ENCODE data around the gene HSFX4. TPM values are rescaled to one million over a fixed set of nuclear protein-coding genes. Genes with fewer than 3 reads are reported as not detected.
"Not testable (repeated sequence)": the region's sequence is repeated elsewhere in the genome, so short reads cannot be mapped to it uniquely, and the experiment has no call there.

HSFX4 gene
- total RNA-seq, 2 donors from 2014 or later = not detected

GRCh38 chrX:149909324-149910177 is 19.8 kb upstream of the HSFX4 start:
- DNase-seq = no peak
- Histone ChIP-seq H3K27ac (ENCODE audit: low read depth, low read length) (no peak overlapping the region), H3K27me3 (ENCODE audit: control insufficient read depth, insufficient read depth, low read length, poor library complexity, severe bottlenecking) (no peaks in the 10 kb centered on the region), H3K4me1 (ENCODE audit: control insufficient read depth, insufficient read depth, low read length) (no peaks in the 10 kb centered on the region), H3K9ac (ENCODE audit: extremely low read depth, low read length, poor library complexity, severe bottlenecking) (no peak overlapping the region), H3K36me3 (ENCODE audit: control insufficient read depth, insufficient read depth, low read length) (no peaks in the 10 kb centered on the region), H3K9me3 (ENCODE audit: control insufficient read depth, low read length) (no peaks in the 10 kb centered on the region), H3K4me3 (ENCODE audit: low read length) (no peak overlapping the region)
- Mint-ChIP-seq H3K4me1 (peaks cover 6% of the 10 kb centered on the region), H3K36me3 (ENCODE audit: low read depth) (no peaks in the 10 kb centered on the region), H3K27me3 (ENCODE audit: insufficient read depth) (no peaks in the 10 kb centered on the region), H3K4me3 (no peak overlapping the region), H3K27ac (no peak overlapping the region), H3K9me3 (peaks cover 30% of the 10 kb centered on the region)
- no peak for TF ChIP-seq CTCF (conservative IDR thresholded peaks at IDR 0.05)
- WGBS, 2 experiments (ENCODE audit: insufficient coverage in 1 of 2, insufficient read length in 1 of 2) = 75 to 92% methylated on average over 1 to 4 of the region's 4 CpGs

GRCh38 chrX:149910178-149910695 is 19.1 kb upstream of the HSFX4 start:
- Histone ChIP-seq H3K4me1 (ENCODE audit: control insufficient read depth, insufficient read depth, low read length) (no peaks in the 10 kb centered on the region), H3K27me3 (ENCODE audit: control insufficient read depth, insufficient read depth, low read length, poor library complexity, severe bottlenecking) (no peaks in the 10 kb centered on the region), H3K36me3 (ENCODE audit: control insufficient read depth, insufficient read depth, low read length) (no peaks in the 10 kb centered on the region), H3K9ac (ENCODE audit: extremely low read depth, low read length, poor library complexity, severe bottlenecking) (no peak overlapping the region), H3K9me3 (ENCODE audit: control insufficient read depth, low read length) (no peaks in the 10 kb centered on the region), H3K27ac (ENCODE audit: low read depth, low read length) (no peak overlapping the region), H3K4me3 (ENCODE audit: low read length) (no peak overlapping the region)
- no peaks in the 10 kb centered on the region for H3K27me3 Mint-ChIP-seq (ENCODE audit: insufficient read depth)
- 80 to 93% methylated on average over 1 to 6 of the region's 9 CpGs for WGBS, 2 experiments (ENCODE audit: insufficient coverage in 1 of 2, insufficient read length in 1 of 2)
- DNase-seq = no peak
- no peak overlapping the region for H3K4me3 Mint-ChIP-seq
- no peak for TF ChIP-seq CTCF (conservative IDR thresholded peaks at IDR 0.05)
- H3K9me3 Mint-ChIP-seq = peaks cover 31% of the 10 kb centered on the region
- H3K27ac Mint-ChIP-seq = no peak overlapping the region
- peaks cover 2% of the 10 kb centered on the region for H3K4me1 Mint-ChIP-seq
- H3K36me3 Mint-ChIP-seq (ENCODE audit: low read depth) = no peaks in the 10 kb centered on the region

GRCh38 chrX:149916745-149917392 is 12.5 kb upstream of the HSFX4 start:
- Mint-ChIP-seq H3K4me3 (no peak overlapping the region), H3K27ac (no peak overlapping the region), H3K9me3 (peaks cover 30% of the 10 kb centered on the region), H3K27me3 (ENCODE audit: insufficient read depth) (no peaks in the 10 kb centered on the region), H3K4me1 (no peaks in the 10 kb centered on the region), H3K36me3 (ENCODE audit: low read depth) (no peaks in the 10 kb centered on the region)
- Histone ChIP-seq H3K36me3 (ENCODE audit: control insufficient read depth, insufficient read depth, low read length) (no peaks in the 10 kb centered on the region), H3K4me3 (ENCODE audit: low read length) (no peak overlapping the region), H3K9me3 (ENCODE audit: control insufficient read depth, low read length) (no peaks in the 10 kb centered on the region), H3K27ac (ENCODE audit: low read depth, low read length) (no peak overlapping the region), H3K4me1 (ENCODE audit: control insufficient read depth, insufficient read depth, low read length) (no peaks in the 10 kb centered on the region), H3K9ac (ENCODE audit: extremely low read depth, low read length, poor library complexity, severe bottlenecking) (no peak overlapping the region), H3K27me3 (ENCODE audit: control insufficient read depth, insufficient read depth, low read length, poor library complexity, severe bottlenecking) (no peaks in the 10 kb centered on the region)
- DNase-seq = no peak
- TF ChIP-seq CTCF (conservative IDR thresholded peaks at IDR 0.05) = no peak
- WGBS, 2 experiments (ENCODE audit: insufficient coverage in 1 of 2, insufficient read length in 1 of 2) = 95% methylated on average over 3 of the region's 3 CpGs; no CpG with 5 or more reads in 1 of the 2 experiments

DNA sequence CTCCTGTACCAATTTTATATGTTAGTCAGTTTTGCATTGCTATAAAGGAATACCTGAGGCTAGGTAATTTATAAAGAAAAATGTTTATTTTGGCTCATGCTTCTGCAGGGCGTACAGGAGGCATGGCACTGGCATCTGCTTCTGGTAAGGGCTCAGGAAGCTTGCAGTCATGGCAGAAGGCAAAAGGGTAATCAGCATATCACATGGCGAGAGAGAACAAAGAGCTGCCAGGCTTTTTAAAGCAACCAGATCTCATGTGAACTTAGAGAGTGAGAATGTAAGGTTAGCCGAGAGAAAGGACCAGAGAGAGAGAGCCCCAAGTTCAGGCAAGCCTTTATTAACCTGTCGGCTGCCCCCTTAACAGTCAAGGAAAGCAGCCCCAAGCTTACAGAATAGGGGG is 5.5 kb upstream of the HSFX4 start:
- no CpG with 5 or more reads among the region's 4 CpGs for WGBS, 2 experiments (ENCODE audit: insufficient coverage in 1 of 2, insufficient read length in 1 of 2)
- H3K36me3 Mint-ChIP-seq (ENCODE audit: low read depth); H3K9me3 ChIP-seq (ENCODE audit: control insufficient read depth, low read length); H3K4me3 Mint-ChIP-seq; H3K27me3 Mint-ChIP-seq (ENCODE audit: insufficient read depth); H3K9me3 Mint-ChIP-seq; DNase-seq; H3K27ac Mint-ChIP-seq; H3K9ac ChIP-seq (ENCODE audit: extremely low read depth, low read length, poor library complexity, severe bottlenecking); H3K4me1 ChIP-seq (ENCODE audit: control insufficient read depth, insufficient read depth, low read length); H3K36me3 ChIP-seq (ENCODE audit: control insufficient read depth, insufficient read depth, low read length); H3K27ac ChIP-seq (ENCODE audit: low read depth, low read length); H3K4me1 Mint-ChIP-seq; H3K4me3 ChIP-seq (ENCODE audit: low read length); H3K27me3 ChIP-seq (ENCODE audit: control insufficient read depth, insufficient read depth, low read length, poor library complexity, severe bottlenecking): not testable (repeated sequence)

DNA sequence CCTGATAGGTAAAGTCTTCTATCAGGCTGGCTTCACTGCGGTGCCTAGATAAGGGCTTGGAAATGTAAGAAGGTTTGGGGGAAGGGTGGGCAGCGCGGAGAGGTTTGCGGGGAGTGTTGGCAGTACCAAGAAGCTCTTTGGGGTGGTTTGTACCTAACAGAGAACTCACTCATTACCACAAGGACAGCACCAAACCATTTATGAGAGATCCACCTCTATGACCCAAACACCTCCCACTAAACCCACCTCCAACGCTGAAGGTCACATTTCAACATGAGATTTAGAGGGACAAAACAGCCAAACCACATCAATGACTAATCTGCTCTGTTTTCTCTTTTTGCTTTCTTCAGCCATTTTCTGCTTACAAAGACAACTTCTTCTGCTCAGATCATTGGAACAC is 4.9 kb upstream of the HSFX4 start:
- H3K9ac ChIP-seq (ENCODE audit: extremely low read depth, low read length, poor library complexity, severe bottlenecking); H3K4me1 ChIP-seq (ENCODE audit: control insufficient read depth, insufficient read depth, low read length); H3K4me1 Mint-ChIP-seq; H3K9me3 Mint-ChIP-seq; H3K9me3 ChIP-seq (ENCODE audit: control insufficient read depth, low read length); H3K27ac Mint-ChIP-seq; DNase-seq; H3K27me3 Mint-ChIP-seq (ENCODE audit: insufficient read depth); H3K36me3 Mint-ChIP-seq (ENCODE audit: low read depth); H3K36me3 ChIP-seq (ENCODE audit: control insufficient read depth, insufficient read depth, low read length); H3K27ac ChIP-seq (ENCODE audit: low read depth, low read length); H3K4me3 ChIP-seq (ENCODE audit: low read length); H3K4me3 Mint-ChIP-seq; H3K27me3 ChIP-seq (ENCODE audit: control insufficient read depth, insufficient read depth, low read length, poor library complexity, severe bottlenecking): not testable (repeated sequence)
- WGBS, 2 experiments (ENCODE audit: insufficient coverage in 1 of 2, insufficient read length in 1 of 2) = no CpG with 5 or more reads among the region's 5 CpGs
